NB4 (cell line): ENCODE results near the gene IRF3.

Source experiments
- DNase-seq: peaks from one replicate; pipeline ENCODE4 v3.0.0; 2010; ENCODE audit warnings: low read depth
- H3K4me3 ChIP-seq: one replicate; pipeline ENCODE4 v1.5.1; 2011; ENCODE audit warnings: mild to moderate bottlenecking, low read depth, low read length, moderate library complexity
- CTCF ChIP-seq: IDR thresholded peaks from one replicate; pipeline ENCODE4 v1.5.1; 2012; ENCODE audit warnings: low read depth, low read length
- MAX ChIP-seq: IDR thresholded peaks from 2 replicates; pipeline ENCODE4 v1.6.1; 2011; ENCODE audit warnings: low read depth, low read length
- MYC ChIP-seq: IDR thresholded peaks from 2 replicates; pipeline ENCODE4 v1.6.1; 2011; ENCODE audit warnings: low read depth, low read length
- POLR2A ChIP-seq: IDR thresholded peaks from 2 replicates; pipeline ENCODE4 v1.6.1; 2011; ENCODE audit warnings: mild to moderate bottlenecking; ENCODE audit not compliant: insufficient read length; ENCODE audit errors: extremely low read depth

IRF3 gene

GRCh38 chr19:49614096-49614833 lies 51.4 kb downstream of the IRF3 start:
- DNase-seq, result peak; percentile 65
- peak; percentile 9 for TF ChIP-seq CTCF
- no peak for TF ChIP-seq MYC
- H3K4me3 ChIP-seq, result no peak overlapping the region

- no peak for DNase-seq
- no peak for TF ChIP-seq POLR2A
- TF ChIP-seq CTCF, result no peak
- no peak for TF ChIP-seq MAX
- no peak for TF ChIP-seq MYC
- H3K4me3 ChIP-seq, result no peak overlapping the region
Measured at GRCh38 chr19:49613374-49613773, 52.3 kb downstream of the IRF3 start.
